Activated CD8-positive, alpha-beta memory T cell treated with anti-CD3 and anti-CD28 coated beads for 1 hour (primary cell): Measurements from ENCODE around the gene PLXDC1.

Experiments used
- DNase-seq, 2 donors: peaks; one replicate each; pipeline ENCODE4 v3.0.0-alpha.2; 2020; ENCODE audit warnings: low read depth in 1 of 2; ENCODE audit errors: extremely low read depth in 1 of 2

PLXDC1 gene

GRCh38 chr17:39099663-39100286 is 51.7 kb downstream of the PLXDC1 start:
- DNase-seq = no peak

GRCh38 chr17:39098588-39098987 is 52.8 kb downstream of the PLXDC1 start:
- no peak for DNase-seq

- DNase-seq = no peak
These were observed 53.9 kb downstream of the PLXDC1 start for GRCh38 chr17:39097537-39097936.

- DNase-seq = no peak
These were observed 54.3 kb downstream of the PLXDC1 start for GRCh38 chr17:39097150-39097519.

- no peak for DNase-seq
These were observed 54.8 kb downstream of the PLXDC1 start for GRCh38 chr17:39096508-39097149.

- no peak for DNase-seq
These were observed 56.1 kb downstream of the PLXDC1 start for GRCh38 chr17:39095309-39095686.

- peak; percentile 16 to 28 for DNase-seq
These were observed 56.7 kb downstream of the PLXDC1 start for GRCh38 chr17:39094607-39095308.

GRCh38 chr17:39092692-39093230 is 58.7 kb downstream of the PLXDC1 start:
- no peak for DNase-seq

- no peak for DNase-seq
These were observed 60.4 kb downstream of the PLXDC1 start for GRCh38 chr17:39090908-39091665.

GRCh38 chr17:39090400-39090799 is 61.0 kb downstream of the PLXDC1 start:
- DNase-seq = no peak

- DNase-seq = no peak
These were observed 66.9 kb downstream of the PLXDC1 start for GRCh38 chr17:39084558-39084957.

- no peak for DNase-seq
These were observed 68.2 kb downstream of the PLXDC1 start for GRCh38 chr17:39083270-39083669.

GRCh38 chr17:39082482-39082881 is 69.0 kb downstream of the PLXDC1 start:
- no peak for DNase-seq

GRCh38 chr17:39081851-39082250 is 69.6 kb downstream of the PLXDC1 start:
- no peak for DNase-seq

- no peak for DNase-seq
These were observed 70.9 kb downstream of the PLXDC1 start for GRCh38 chr17:39080421-39081078.

GRCh38 chr17:39079836-39080235 is 71.6 kb downstream of the PLXDC1 start:
- no peak for DNase-seq

- DNase-seq = no peak
These were observed 73.6 kb downstream of the PLXDC1 start for GRCh38 chr17:39077866-39078265.

- DNase-seq = no peak
These were observed 74.2 kb downstream of the PLXDC1 start for GRCh38 chr17:39077252-39077651.

- no peak for DNase-seq
These were observed 76.8 kb downstream of the PLXDC1 start for GRCh38 chr17:39074676-39075075.

- DNase-seq = no peak
These were observed 77.5 kb downstream of the PLXDC1 start for GRCh38 chr17:39073916-39074315.

- DNase-seq = no peak
These were observed 78.1 kb downstream of the PLXDC1 start for GRCh38 chr17:39073353-39073752.
